CD4-positive, CD25-positive, alpha-beta regulatory T cell (primary cell): ENCODE measurements around the gene KIF6. TPM values are rescaled to one million over a fixed set of nuclear protein-coding genes. Genes with fewer than 3 reads are reported as not detected.

ENCODE experiments used
- ATAC-seq, 2 donors: fragments of 150-1000 bp; cut with Tn5 transposase; one replicate each; pipeline ENCODE4 v1.10.0; 2021; ENCODE audit warnings: low read depth in 2 of 2, moderate number of reproducible peaks in 2 of 2, moderate library complexity in 1 of 2
- DNase-seq, 3 donors: peaks; one replicate each; pipeline versions ENCODE4 v3.0.0 to v3.0.0-alpha.2; 2012 to 2022; ENCODE audit warnings: mixed read lengths in 1 of 3
- H3K27ac ChIP-seq: one replicate; pipeline ENCODE4 v1.7.0; 2013; ENCODE audit warnings: mild to moderate bottlenecking, low read length; ENCODE audit not compliant: insufficient read depth, poor library complexity, severe bottlenecking
- H3K27me3 ChIP-seq: one replicate; pipeline ENCODE4 v1.7.0; 2013; ENCODE audit warnings: low read length; ENCODE audit not compliant: control insufficient read depth, insufficient read depth
- H3K36me3 ChIP-seq: one replicate; pipeline ENCODE4 v1.7.0; 2013; ENCODE audit warnings: mild to moderate bottlenecking, low read length, moderate library complexity; ENCODE audit not compliant: control insufficient read depth, insufficient read depth
- H3K4me1 ChIP-seq: 2 replicates; pipeline ENCODE4 v1.7.0; 2013; ENCODE audit warnings: mild to moderate bottlenecking, low read length; ENCODE audit not compliant: insufficient read depth, control insufficient read depth, poor library complexity, severe bottlenecking
- H3K4me3 ChIP-seq: one replicate; pipeline ENCODE4 v1.7.0; 2013; ENCODE audit warnings: low read depth, mild to moderate bottlenecking, low read length, moderate library complexity
- H3K9me3 ChIP-seq, 2 experiments: 1 replicate in 1 of 2; 2 replicates in 1 of 2; pipeline ENCODE4 v1.7.0; 2013; ENCODE audit warnings: low read length in 2 of 2, mild to moderate bottlenecking in 1 of 2, moderate library complexity in 1 of 2; ENCODE audit not compliant: control insufficient read depth in 2 of 2
- H3K27ac Mint-ChIP-seq, 3 donors: one replicate each; pipeline ENCODE4 v1.8.0; 2020 to 2022; ENCODE audit warnings: mild to moderate bottlenecking in 3 of 3, mixed read lengths in 3 of 3, moderate library complexity in 2 of 3
- H3K27me3 Mint-ChIP-seq: one replicate; pipeline ENCODE4 v1.8.0; 2022; ENCODE audit warnings: mild to moderate bottlenecking, mixed read lengths
- H3K36me3 Mint-ChIP-seq: one replicate; pipeline ENCODE4 v1.8.0; 2020; ENCODE audit warnings: mixed read lengths
- H3K4me1 Mint-ChIP-seq, 4 donors: one replicate each; pipeline ENCODE4 v1.8.0; 2020 to 2022; ENCODE audit warnings: mixed read lengths in 4 of 4, mild to moderate bottlenecking in 1 of 4
- H3K4me3 Mint-ChIP-seq, 4 donors: one replicate each; pipeline ENCODE4 v1.8.0; 2020 to 2022; ENCODE audit warnings: mild to moderate bottlenecking in 4 of 4, mixed read lengths in 4 of 4, moderate library complexity in 3 of 4
- H3K9me3 Mint-ChIP-seq, 7 donors: one replicate each; pipeline ENCODE4 v1.8.0; 2020 to 2022; ENCODE audit warnings: mixed read lengths in 7 of 7, mild to moderate bottlenecking in 3 of 7, moderate library complexity in 2 of 7
- polyA plus RNA-seq, 4 donors: library from polyadenylated mRNA; unstranded; fragments of 300-500 nt; fragmentation: Illumina TruSeq; gene quantifications; one replicate each; pipeline ENCODE4 v1.2.3, GENCODE V29; 2021
- total RNA-seq: library from RNA; stranded (reverse); gene quantifications from one replicate; pipeline ENCODE4 v1.2.3, GENCODE V29; 2022

The KIF6 gene
- total and polyA plus RNA-seq, 5 donors from 2014 or later = not detected

- no peaks in the 10 kb centered on the region for H3K4me1 ChIP-seq
- no peaks in the 10 kb centered on the region for H3K9me3 ChIP-seq
- Mint-ChIP-seq H3K27me3 (no peaks in the 10 kb centered on the region), H3K4me3 (no peak overlapping the region), H3K9me3 (peaks cover 0 to 6% (median 0%) of the 10 kb centered on the region in 7 donors), H3K27ac (no peak overlapping the region), H3K4me1 (no peaks in the 10 kb centered on the region), H3K36me3 (no peaks in the 10 kb centered on the region)
- H3K4me3 ChIP-seq = no peak overlapping the region
- no peak overlapping the region for H3K27ac ChIP-seq
- no peak for ATAC-seq
- H3K36me3 ChIP-seq = no peaks in the 10 kb centered on the region
- H3K27me3 ChIP-seq = no peaks in the 10 kb centered on the region
- no peak for DNase-seq
Measured at GRCh38 chr6:39577446-39578165, 147.6 kb downstream of the KIF6 start.

GRCh38 chr6:39576556-39577303, 148.5 kb downstream of the KIF6 start:
- DNase-seq = no peak
- Histone ChIP-seq H3K27ac (no peak overlapping the region), H3K4me3 (no peak overlapping the region), H3K4me1 (no peaks in the 10 kb centered on the region), H3K9me3 (no peaks in the 10 kb centered on the region), H3K36me3 (no peaks in the 10 kb centered on the region), H3K27me3 (no peaks in the 10 kb centered on the region)
- Mint-ChIP-seq H3K27me3 (no peaks in the 10 kb centered on the region), H3K27ac (no peak overlapping the region), H3K4me1 (no peaks in the 10 kb centered on the region), H3K4me3 (no peak overlapping the region), H3K9me3 (peaks cover 0 to 6% (median 0%) of the 10 kb centered on the region in 7 donors), H3K36me3 (no peaks in the 10 kb centered on the region)
- ATAC-seq = no peak

- H3K36me3 ChIP-seq = no peaks in the 10 kb centered on the region
- DNase-seq (no peak), ATAC-seq (no peak)
- H3K4me3 ChIP-seq = no peak overlapping the region
- H3K4me1 ChIP-seq = no peaks in the 10 kb centered on the region
- H3K27ac ChIP-seq = no peak overlapping the region
- no peaks in the 10 kb centered on the region for H3K36me3 Mint-ChIP-seq
- no peaks in the 10 kb centered on the region for H3K27me3 Mint-ChIP-seq
- no peaks in the 10 kb centered on the region for H3K9me3 ChIP-seq
- H3K4me3 Mint-ChIP-seq = no peak overlapping the region
- no peaks in the 10 kb centered on the region for H3K4me1 Mint-ChIP-seq
- no peaks in the 10 kb centered on the region for H3K27me3 ChIP-seq
- peaks cover 0 to 11% (median 0%) of the 10 kb centered on the region in 7 donors for H3K9me3 Mint-ChIP-seq
- H3K27ac Mint-ChIP-seq = no peak overlapping the region
Measured at GRCh38 chr6:39574991-39575390, 150.2 kb downstream of the KIF6 start.

GRCh38 chr6:39573541-39573940, 151.7 kb downstream of the KIF6 start:
- Mint-ChIP-seq H3K9me3 (peaks cover 0 to 8% (median 0%) of the 10 kb centered on the region in 7 donors), H3K36me3 (no peaks in the 10 kb centered on the region), H3K27me3 (no peaks in the 10 kb centered on the region), H3K4me3 (no peak overlapping the region), H3K4me1 (no peaks in the 10 kb centered on the region), H3K27ac (no peak overlapping the region)
- Histone ChIP-seq H3K36me3 (no peaks in the 10 kb centered on the region), H3K27me3 (no peaks in the 10 kb centered on the region), H3K9me3 (no peaks in the 10 kb centered on the region), H3K4me3 (no peak overlapping the region), H3K27ac (no peak overlapping the region), H3K4me1 (no peaks in the 10 kb centered on the region)
- no peak for ATAC-seq
- no peak for DNase-seq

GRCh38 chr6:39572661-39573340, 152.4 kb downstream of the KIF6 start:
- no peak overlapping the region for H3K27ac ChIP-seq
- H3K27ac Mint-ChIP-seq = no peak overlapping the region
- H3K9me3 ChIP-seq = no peaks in the 10 kb centered on the region
- H3K4me3 ChIP-seq = no peak overlapping the region
- H3K4me3 Mint-ChIP-seq = no peak overlapping the region
- H3K9me3 Mint-ChIP-seq = peaks cover 0 to 8% (median 0%) of the 10 kb centered on the region in 7 donors
- DNase-seq (no peak), ATAC-seq (no peak)
- H3K27me3 Mint-ChIP-seq = no peaks in the 10 kb centered on the region
- no peaks in the 10 kb centered on the region for H3K4me1 ChIP-seq
- H3K36me3 Mint-ChIP-seq = no peaks in the 10 kb centered on the region
- H3K36me3 ChIP-seq = no peaks in the 10 kb centered on the region
- H3K4me1 Mint-ChIP-seq = no peaks in the 10 kb centered on the region
- no peaks in the 10 kb centered on the region for H3K27me3 ChIP-seq

- peaks cover 0 to 6% (median 0%) of the 10 kb centered on the region in 7 donors for H3K9me3 Mint-ChIP-seq
Measured at GRCh38 chr6:39568896-39569295, 156.3 kb downstream of the KIF6 start.

GRCh38 chr6:39567091-39567490, 158.1 kb downstream of the KIF6 start:
- DNase-seq (no peak), ATAC-seq (no peak)
- no peak overlapping the region for H3K4me3 ChIP-seq
- Mint-ChIP-seq H3K27me3 (no peaks in the 10 kb centered on the region), H3K4me1 (peaks cover 0 to 2% (median 0%) of the 10 kb centered on the region in 4 donors), H3K9me3 (peaks cover 0 to 7% (median 0%) of the 10 kb centered on the region in 7 donors), H3K4me3 (no peak overlapping the region), H3K36me3 (no peaks in the 10 kb centered on the region), H3K27ac (no peak overlapping the region)
- H3K4me1 ChIP-seq = no peaks in the 10 kb centered on the region
- no peaks in the 10 kb centered on the region for H3K27me3 ChIP-seq
- H3K9me3 ChIP-seq = no peaks in the 10 kb centered on the region
- no peaks in the 10 kb centered on the region for H3K36me3 ChIP-seq
- no peak overlapping the region for H3K27ac ChIP-seq

More at GRCh38 chr6:39568896-39569295, 156.3 kb downstream of the KIF6 start:
- Mint-ChIP-seq H3K27ac (no peak overlapping the region), H3K4me1 (peaks cover 0 to 2% (median 0%) of the 10 kb centered on the region in 4 donors), H3K27me3 (no peaks in the 10 kb centered on the region), H3K4me3 (no peak overlapping the region), H3K36me3 (no peaks in the 10 kb centered on the region)
- H3K27ac ChIP-seq = no peak overlapping the region
- H3K4me3 ChIP-seq = no peak overlapping the region
- H3K9me3 ChIP-seq = no peaks in the 10 kb centered on the region
- no peak for ATAC-seq
- no peaks in the 10 kb centered on the region for H3K4me1 ChIP-seq
- H3K27me3 ChIP-seq = no peaks in the 10 kb centered on the region
- H3K36me3 ChIP-seq = no peaks in the 10 kb centered on the region
- no peak for DNase-seq
